Smooth muscle cell (in vitro differentiated cells): ENCODE measurements around the gene DPY19L2. TPM values are rescaled to one million over a fixed set of nuclear protein-coding genes. Genes with fewer than 3 reads are reported as not detected.
"Not testable (repeated sequence)": the region's sequence is repeated elsewhere in the genome, so short reads cannot be mapped to it uniquely, and the experiment has no call there.

ENCODE experiments used
- DNase-seq: peaks from one replicate; lab custom pipeline; 2025; ENCODE audit not compliant: unreplicated experiment; lab: John Stamatoyannopoulos, UW
- H2AFZ ChIP-seq: fragments of 200-600 bp; sonication (generic); 2 replicates; pipeline ENCODE4 v1.6.0; 2016; ENCODE audit warnings: antibody characterized with exemption, low read depth, mild to moderate bottlenecking
- H3F3A ChIP-seq: fragments of 200-600 bp; sonication (generic); 2 replicates; pipeline ENCODE4 v1.6.0; 2017; ENCODE audit warnings: antibody characterized with exemption, low read depth
- H3K27ac ChIP-seq: fragments of 200-600 bp; sonication (generic); 2 replicates; pipeline ENCODE4 v1.5.1; 2016; ENCODE audit warnings: low read depth, mild to moderate bottlenecking
- H3K27me3 ChIP-seq: fragments of 200-600 bp; sonication (generic); 2 replicates; pipeline ENCODE4 v1.6.1; 2016; ENCODE audit warnings: low read depth, mild to moderate bottlenecking
- H3K36me3 ChIP-seq: fragments of 200-600 bp; sonication (generic); 2 replicates; pipeline ENCODE4 v1.5.1; 2016; ENCODE audit warnings: low read depth
- H3K4me1 ChIP-seq: fragments of 200-600 bp; sonication (generic); 2 replicates; pipeline ENCODE4 v1.5.1; 2016; ENCODE audit warnings: low read depth
- H3K4me2 ChIP-seq: fragments of 200-600 bp; sonication (generic); 2 replicates; pipeline ENCODE4 v1.6.0; 2016; ENCODE audit warnings: mild to moderate bottlenecking
- H3K4me3 ChIP-seq: fragments of 200-600 bp; sonication (generic); 2 replicates; pipeline ENCODE4 v1.5.1; 2016; ENCODE audit warnings: mild to moderate bottlenecking
- H3K79me2 ChIP-seq: fragments of 200-600 bp; sonication (generic); 2 replicates; pipeline ENCODE4 v1.6.0; 2016; ENCODE audit warnings: low read depth, mild to moderate bottlenecking
- H3K9ac ChIP-seq: fragments of 200-600 bp; sonication (generic); 2 replicates; pipeline ENCODE4 v1.6.0; 2016; ENCODE audit warnings: low read depth
- H3K9me3 ChIP-seq: fragments of 200-600 bp; sonication (generic); replicated peaks from 2 replicates; pipeline ENCODE4 v1.5.1; 2016; ENCODE audit warnings: low read depth
- H4K20me1 ChIP-seq: fragments of 200-600 bp; sonication (generic); 2 replicates; pipeline ENCODE4 v1.6.0; 2016; ENCODE audit warnings: low read depth
- CTCF ChIP-seq: fragments of 200-600 bp; sonication (generic); IDR thresholded peaks from 2 replicates; pipeline ENCODE4 v1.5.1; 2017; ENCODE audit warnings: borderline replicate concordance, mild to moderate bottlenecking, antibody characterized with exemption; ENCODE audit not compliant: insufficient read depth, poor library complexity, severe bottlenecking
- WGBS: methylation state at CpG from one replicate; pipeline ENCODE4 v1.1.7; 2016; ENCODE audit warnings: low lambda C conversion rate; 5-methylcytosine and 5-hydroxymethylcytosine counted together
- polyA plus RNA-seq: library from polyadenylated mRNA; unstranded; fragments of >200 nt; fragmentation: Nextera tagmentation; extraction: Ambion mirVana; gene quantifications from 2 replicates; pipeline ENCODE4 v1.2.1, GENCODE V29; 2016
- total RNA-seq: library from RNA; depleted of rRNA; stranded (reverse); fragments of >200 nt; gene quantifications from 2 replicates; pipeline ENCODE4 v1.2.3, GENCODE V29; 2014

Gene DPY19L2
- total and polyA plus RNA-seq, 2 experiments from 2014 or later = 0.58 TPM; not detected in 1

GRCh38 chr12:63682617-63683016 is 14.3 kb upstream of the DPY19L2 start:
- not testable (repeated sequence) for H3K4me2 ChIP-seq, H3K4me3 ChIP-seq, H3F3A ChIP-seq, H4K20me1 ChIP-seq, H3K9ac ChIP-seq, H3K27ac ChIP-seq, DNase-seq, H3K27me3 ChIP-seq, H2AFZ ChIP-seq, H3K36me3 ChIP-seq, H3K4me1 ChIP-seq, H3K79me2 ChIP-seq, H3K9me3 ChIP-seq
- 77% methylated on average over 2 of the region's 2 CpGs for WGBS

GRCh38 chr12:63680758-63681157 is 12.5 kb upstream of the DPY19L2 start:
- not testable (repeated sequence) for H3K9ac ChIP-seq, DNase-seq, H3K9me3 ChIP-seq, H2AFZ ChIP-seq, H4K20me1 ChIP-seq, H3K4me3 ChIP-seq, H3K36me3 ChIP-seq, H3K79me2 ChIP-seq, H3K4me2 ChIP-seq, H3K27me3 ChIP-seq, H3F3A ChIP-seq, H3K4me1 ChIP-seq, H3K27ac ChIP-seq

GRCh38 chr12:63672550-63672949 is 4.3 kb upstream of the DPY19L2 start:
- H3K9ac ChIP-seq, H3K36me3 ChIP-seq, H3F3A ChIP-seq, H3K27ac ChIP-seq, H3K79me2 ChIP-seq, H3K4me3 ChIP-seq, DNase-seq, H3K4me1 ChIP-seq, H2AFZ ChIP-seq, H3K4me2 ChIP-seq, H3K9me3 ChIP-seq, H4K20me1 ChIP-seq: not testable (repeated sequence)
- peak; percentile 39 for TF ChIP-seq CTCF
- WGBS = 32% methylated on average over 2 of the region's 2 CpGs
- peaks cover 24% of the 10 kb centered on the region for H3K27me3 ChIP-seq

- not testable (repeated sequence) for H3K9ac ChIP-seq, H3K27ac ChIP-seq, H3K4me2 ChIP-seq, H4K20me1 ChIP-seq, DNase-seq, H3K9me3 ChIP-seq, H3K4me3 ChIP-seq, H3K79me2 ChIP-seq, H2AFZ ChIP-seq, H3K36me3 ChIP-seq, H3K4me1 ChIP-seq, H3F3A ChIP-seq
- peaks cover 31% of the 10 kb centered on the region for H3K27me3 ChIP-seq
- 82% methylated on average over 1 of the region's 1 CpG for WGBS
Observed at GRCh38 chr12:63669936-63670335, 1.6 kb upstream of the DPY19L2 start.

GRCh38 chr12:63669427-63669826 is 1.1 kb upstream of the DPY19L2 start:
- peaks cover 31% of the 10 kb centered on the region for H3K27me3 ChIP-seq
- not testable (repeated sequence) for DNase-seq, H2AFZ ChIP-seq, H3K4me1 ChIP-seq, H3F3A ChIP-seq, H3K9me3 ChIP-seq, H4K20me1 ChIP-seq, H3K79me2 ChIP-seq, H3K27ac ChIP-seq, H3K9ac ChIP-seq, H3K36me3 ChIP-seq
- peak overlapping the region; percentile 89 for H3K4me3 ChIP-seq
- WGBS = 66% methylated on average over 5 of the region's 8 CpGs
- H3K4me2 ChIP-seq = peak overlapping the region; percentile 100

- H3K4me2 ChIP-seq = peak overlapping the region; percentile 100
- H3K4me1 ChIP-seq, H4K20me1 ChIP-seq, H3K79me2 ChIP-seq, H3K9ac ChIP-seq, H3K27ac ChIP-seq, H3K36me3 ChIP-seq, H3K9me3 ChIP-seq, DNase-seq, H3F3A ChIP-seq: not testable (repeated sequence)
- WGBS = 2% methylated on average over 44 of the region's 44 CpGs
- H3K4me3 ChIP-seq = peak overlapping the region; percentile 89
- peaks cover 31% of the 10 kb centered on the region for H3K27me3 ChIP-seq
- peak overlapping the region; percentile 100 for H2AFZ ChIP-seq
Observed at GRCh38 chr12:63668800-63669365, 590 bp upstream of the DPY19L2 start.

GRCh38 chr12:63663005-63663404 is 5.3 kb downstream of the DPY19L2 start:
- H3K27ac ChIP-seq, H2AFZ ChIP-seq, H3K9me3 ChIP-seq, H3F3A ChIP-seq, H3K79me2 ChIP-seq, H3K36me3 ChIP-seq, H3K4me2 ChIP-seq, DNase-seq, H3K4me3 ChIP-seq, H3K9ac ChIP-seq, H3K4me1 ChIP-seq, H4K20me1 ChIP-seq: not testable (repeated sequence)
- H3K27me3 ChIP-seq = peaks cover 12% of the 10 kb centered on the region
- 87% methylated on average over 7 of the region's 7 CpGs for whole genome bisulfite sequencing

- not testable (repeated sequence) for H3K9me3 ChIP-seq, H3F3A ChIP-seq, H3K27ac ChIP-seq, H3K27me3 ChIP-seq, H4K20me1 ChIP-seq, H3K4me3 ChIP-seq, H3K36me3 ChIP-seq, DNase-seq, H2AFZ ChIP-seq, H3K4me2 ChIP-seq, H3K4me1 ChIP-seq, H3K9ac ChIP-seq, H3K79me2 ChIP-seq
- 85% methylated on average over 3 of the region's 3 CpGs for WGBS
Observed at GRCh38 chr12:63658501-63658900, 9.8 kb downstream of the DPY19L2 start.
